ENCODE measurements around the gene CMTM8.

GRCh38 chr3:32334675-32335074, 96.2 kb downstream of the CMTM8 start:
- TF ChIP-seq CTCF (IDR thresholded peaks at IDR 0.05) (no peak), POLR2A (IDR thresholded peaks at IDR 0.05) (no peak), EP300 (IDR thresholded peaks at IDR 0.05) (no peak)
